Measurements from ENCODE around the gene EPHB1. TPM values are rescaled to one million over a fixed set of nuclear protein-coding genes. Genes with fewer than 3 reads are reported as not detected.

The EPHB1 gene
- total RNA-seq, 1 experiment from 2014 or later: 0.11 TPM

GRCh38 chr3:134852893-134853351, 57.9 kb downstream of the EPHB1 start:
- H3K9me3 ChIP-seq (ENCODE audit: low read depth, low read length, poor library complexity, severe bottlenecking): no peaks in the 10 kb centered on the region
- H3K27me3 ChIP-seq (replicated peaks; ENCODE audit: insufficient read depth, low read depth, low read length, poor library complexity): peaks cover 18% of the 10 kb centered on the region
- CTCF ChIA-PET: interaction anchor here (0.6 kb wide), 1 partner anchor 859 kb away, joined by 3 read pairs; no protein-coding TSS in a partner anchor
- no peak for DNase-seq (ENCODE audit: low spot score)
- H3K27ac ChIP-seq (ENCODE audit: low read depth, low read length, poor library complexity, severe bottlenecking): no peak overlapping the region
- H3K4me3 ChIP-seq (ENCODE audit: low read depth, low read length, poor library complexity, severe bottlenecking): no peak overlapping the region
- no TSS peak for BruUV-seq (replicated peaks)
- intact Hi-C loops (cut with micrococcal nuclease; ENCODE audit: unreplicated experiment): no loop called here
- TF ChIP-seq EZH2 (IDR thresholded peaks at IDR 0.05; ENCODE audit: borderline replicate concordance, low read depth, low read length, poor library complexity, severe bottlenecking) (no peak), CTCF (conservative IDR thresholded peaks at IDR 0.05; ENCODE audit: low read depth, low read length) (no peak)
- H3K36me3 ChIP-seq (ENCODE audit: insufficient read depth, low read length, poor library complexity, severe bottlenecking): no peaks in the 10 kb centered on the region
- POLR2A ChIA-PET (ENCODE audit: low non-redundant PET): no interaction called here
- no peaks in the 10 kb centered on the region for H3K4me1 ChIP-seq (ENCODE audit: insufficient read depth, low read length, poor library complexity, severe bottlenecking)

DNA sequence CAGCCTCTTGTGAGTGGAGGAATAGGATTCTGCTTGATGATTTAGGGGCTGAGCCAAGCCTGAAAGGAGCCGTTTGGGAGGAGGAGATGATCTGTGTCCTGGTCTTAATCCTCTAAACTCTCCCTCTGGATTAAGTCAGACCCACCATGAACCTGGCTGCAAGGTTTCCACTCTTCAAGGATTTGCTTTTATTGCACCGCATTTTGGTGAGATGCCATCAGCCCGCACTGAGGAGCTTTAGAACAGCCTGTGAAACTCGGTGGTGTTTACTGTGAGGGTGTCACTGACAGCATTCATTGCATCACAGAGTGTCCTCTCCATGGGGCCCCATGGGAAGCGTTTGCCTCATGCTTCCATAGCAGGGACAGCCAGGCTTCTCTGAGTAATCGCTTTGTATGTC, 59.2 kb downstream of the EPHB1 start:
- Histone ChIP-seq H3K4me3 (ENCODE audit: low read depth, low read length, poor library complexity, severe bottlenecking) (no peak overlapping the region), H3K4me1 (ENCODE audit: insufficient read depth, low read length, poor library complexity, severe bottlenecking) (no peaks in the 10 kb centered on the region), H3K27ac (ENCODE audit: low read depth, low read length, poor library complexity, severe bottlenecking) (no peak overlapping the region), H3K36me3 (ENCODE audit: insufficient read depth, low read length, poor library complexity, severe bottlenecking) (no peaks in the 10 kb centered on the region), H3K27me3 (replicated peaks; ENCODE audit: insufficient read depth, low read depth, low read length, poor library complexity) (peaks cover 12% of the 10 kb centered on the region), H3K9me3 (ENCODE audit: low read depth, low read length, poor library complexity, severe bottlenecking) (no peaks in the 10 kb centered on the region)
- ChIA-PET POLR2A (ENCODE audit: low non-redundant PET) (no interaction called here), CTCF (no interaction called here)
- TF ChIP-seq CTCF (conservative IDR thresholded peaks at IDR 0.05; ENCODE audit: low read depth, low read length) (no peak), EZH2 (IDR thresholded peaks at IDR 0.05; ENCODE audit: borderline replicate concordance, low read depth, low read length, poor library complexity, severe bottlenecking) (no peak)
- intact Hi-C loops (cut with micrococcal nuclease; ENCODE audit: unreplicated experiment): no loop called here
- DNase-seq (ENCODE audit: low spot score): no peak
- no TSS peak for BruUV-seq (replicated peaks)

GRCh38 chr3:134857356-134857755, 62.3 kb downstream of the EPHB1 start:
- no peaks in the 10 kb centered on the region for H3K9me3 ChIP-seq (ENCODE audit: low read depth, low read length, poor library complexity, severe bottlenecking)
- ChIA-PET CTCF (no interaction called here), POLR2A (ENCODE audit: low non-redundant PET) (no interaction called here)
- intact Hi-C loops (cut with micrococcal nuclease; ENCODE audit: unreplicated experiment): no loop called here
- TF ChIP-seq EZH2 (IDR thresholded peaks at IDR 0.05; ENCODE audit: borderline replicate concordance, low read depth, low read length, poor library complexity, severe bottlenecking): no peak
- TF ChIP-seq CTCF (conservative IDR thresholded peaks at IDR 0.05; ENCODE audit: low read depth, low read length): no peak
- no peaks in the 10 kb centered on the region for H3K4me1 ChIP-seq (ENCODE audit: insufficient read depth, low read length, poor library complexity, severe bottlenecking)
- DNase-seq (ENCODE audit: low spot score): no peak
- no TSS peak for BruUV-seq (replicated peaks)
- H3K4me3 ChIP-seq (ENCODE audit: low read depth, low read length, poor library complexity, severe bottlenecking): no peak overlapping the region
- peaks cover 12% of the 10 kb centered on the region for H3K27me3 ChIP-seq (replicated peaks; ENCODE audit: insufficient read depth, low read depth, low read length, poor library complexity)
- no peak overlapping the region for H3K27ac ChIP-seq (ENCODE audit: low read depth, low read length, poor library complexity, severe bottlenecking)
- H3K36me3 ChIP-seq (ENCODE audit: insufficient read depth, low read length, poor library complexity, severe bottlenecking): no peaks in the 10 kb centered on the region

All from A673 (cell line).